OCI-LY7 (cell line): ENCODE measurements around the gene MRPL3. TPM values are rescaled to one million over a fixed set of nuclear protein-coding genes. Genes with fewer than 3 reads are reported as not detected.

Source experiments
- BruUV-seq: library from RNA; stranded (reverse); fragments of 400-500 nt; replicated peaks from 2 replicates; lab custom pipeline; 2021; lab: Mats Ljungman, UMichigan
- CTCF ChIA-PET: fragments of 300-600 bp; sonication (Branson Sonifier 250); formaldehyde crosslinking; loops from one replicate; lab custom pipeline; 2022; ENCODE audit warnings: antibody characterized with exemption; ENCODE audit not compliant: unreplicated experiment; lab: Charles Lee
- POLR2A ChIA-PET: fragments of 300-600 bp; sonication (Branson Sonifier 250); formaldehyde crosslinking; loops from one replicate; lab custom pipeline; 2022; ENCODE audit warnings: antibody characterized with exemption; lab: Charles Lee
- DNase-seq: peaks from one replicate; pipeline ENCODE4 v3.0.0-alpha.2; 2015; ENCODE audit warnings: low spot score
- H2AFZ ChIP-seq: fragments of 200-600 bp; sonication (generic), shearing (Covaris generic); 2 replicates; pipeline ENCODE4 v1.6.1; 2014; ENCODE audit warnings: mild to moderate bottlenecking, antibody characterized with exemption, low read length, moderate library complexity
- H3K27ac ChIP-seq: fragments of 200-600 bp; sonication (generic); 2 replicates; pipeline ENCODE4 v1.5.1; 2014; ENCODE audit warnings: mixed run types, low read depth, mild to moderate bottlenecking, moderate library complexity, low read length, inconsistent platforms; ENCODE audit not compliant: poor library complexity, severe bottlenecking
- H3K36me3 ChIP-seq: fragments of 200-600 bp; sonication (generic); 2 replicates; pipeline ENCODE4 v1.6.1; 2014; ENCODE audit warnings: mild to moderate bottlenecking, antibody characterized with exemption, low read length, moderate library complexity, mixed read lengths; ENCODE audit not compliant: insufficient read depth
- H3K4me1 ChIP-seq: fragments of 200-600 bp; sonication (generic); 2 replicates; pipeline ENCODE4 v1.5.1; 2014; ENCODE audit warnings: mild to moderate bottlenecking, low read length; ENCODE audit not compliant: insufficient read depth, poor library complexity, severe bottlenecking
- H3K4me2 ChIP-seq: fragments of 200-600 bp; sonication (generic); 2 replicates; pipeline ENCODE4 v1.6.1; 2014; ENCODE audit warnings: mild to moderate bottlenecking, low read length
- H3K4me3 ChIP-seq: fragments of 200-600 bp; sonication (generic); 2 replicates; pipeline ENCODE4 v1.5.1; 2014; ENCODE audit warnings: mild to moderate bottlenecking, low read depth, low read length; ENCODE audit not compliant: poor library complexity, severe bottlenecking
- H3K79me2 ChIP-seq: fragments of 200-600 bp; sonication (generic); 2 replicates; pipeline ENCODE4 v1.6.1; 2016; ENCODE audit warnings: low read depth, mild to moderate bottlenecking, low read length, moderate library complexity, mixed read lengths; ENCODE audit not compliant: insufficient read depth
- H3K9me2 ChIP-seq: fragments of 200-600 bp; sonication (generic); 2 replicates; pipeline ENCODE4 v1.6.1; 2016; ENCODE audit warnings: mild to moderate bottlenecking, low read length, mixed read lengths; ENCODE audit not compliant: insufficient read depth
- H3K9me3 ChIP-seq: fragments of 200-600 bp; sonication (generic); 2 replicates; pipeline ENCODE4 v1.6.1; 2014; ENCODE audit warnings: mild to moderate bottlenecking, mixed run types, low read length, mixed read lengths
- H4K20me1 ChIP-seq: fragments of 200-600 bp; sonication (generic); 2 replicates; pipeline ENCODE4 v1.6.1; 2014; ENCODE audit warnings: mild to moderate bottlenecking, antibody characterized with exemption, low read length, moderate library complexity, mixed read lengths; ENCODE audit not compliant: insufficient read depth
- CTCF ChIP-seq: fragments of 200-600 bp; sonication (generic); conservative IDR thresholded peaks from 2 replicates; pipeline ENCODE4 v1.5.1; 2014; ENCODE audit warnings: mild to moderate bottlenecking, antibody characterized with exemption, low read length, moderate library complexity, mixed read lengths
- EZH2phosphoT487 ChIP-seq: fragments of 200-600 bp; sonication (generic); IDR thresholded peaks from 2 replicates; pipeline ENCODE4 v1.6.1; 2018; ENCODE audit warnings: low read depth, borderline replicate concordance, mild to moderate bottlenecking, mixed run types, antibody characterized with exemption, low read length, moderate library complexity, mixed read lengths
- intact Hi-C: fragments of 100-400 bp; cut with micrococcal nuclease; formaldehyde crosslinking; loops from one replicate; pipeline ENCODE4 v1.10.0; 2022; ENCODE audit not compliant: unreplicated experiment
- total RNA-seq, 2 experiments: library from RNA; depleted of rRNA in 1 of 2; stranded (reverse); fragments of >200 nt in 1 of 2; shearing (Covaris generic) in 1 of 2; gene quantifications; 2 replicates each; pipeline ENCODE4 v1.2.3, GENCODE V29; 2014 to 2022

MRPL3 gene
- total RNA-seq, 2 experiments from 2014 or later, result 121 to 133 TPM

- ChIA-PET POLR2A (interaction anchor here (0.8 to 1.2 kb wide), 2 partner anchors 12 to 973 kb away, joined by 3 read pairs; no protein-coding TSS in a partner anchor), CTCF (no interaction called here)
- BruUV-seq, result no TSS peak
Measured at GRCh38 chr3:131530843-131531242, 28.1 kb upstream of the MRPL3 start.

GRCh38 chr3:131530388-131530787 is 27.6 kb upstream of the MRPL3 start:
- Histone ChIP-seq H3K79me2 (no peaks in the 10 kb centered on the region), H3K4me1 (no peaks in the 10 kb centered on the region), H3K4me2 (no peak overlapping the region), H3K36me3 (no peaks in the 10 kb centered on the region), H3K9me3 (no peaks in the 10 kb centered on the region), H3K4me3 (no peak overlapping the region), H3K9me2 (no peaks in the 10 kb centered on the region), H3K27ac (no peak overlapping the region), H4K20me1 (no peaks in the 10 kb centered on the region), H2AFZ (no peak overlapping the region)
- CTCF ChIA-PET, result interaction anchor here (0.6 kb wide), 1 partner anchor 1386 kb away, joined by 3 read pairs; no protein-coding TSS in a partner anchor
- no TSS peak for BruUV-seq
- TF ChIP-seq EZH2phosphoT487 (no peak), CTCF (no peak)
- POLR2A ChIA-PET, result interaction anchor here (0.8 to 1.2 kb wide), 2 partner anchors 12 to 973 kb away, joined by 3 read pairs; no protein-coding TSS in a partner anchor
- intact Hi-C loops, result no loop called here
- DNase-seq, result no peak

More at GRCh38 chr3:131530843-131531242, 28.1 kb upstream of the MRPL3 start:
- intact Hi-C loops, result no loop called here
- TF ChIP-seq EZH2phosphoT487, result no peak
- TF ChIP-seq CTCF, result no peak
- Histone ChIP-seq H2AFZ (no peak overlapping the region), H3K27ac (no peak overlapping the region), H3K4me3 (no peak overlapping the region), H3K79me2 (no peaks in the 10 kb centered on the region), H3K9me3 (no peaks in the 10 kb centered on the region), H4K20me1 (no peaks in the 10 kb centered on the region), H3K9me2 (no peaks in the 10 kb centered on the region), H3K4me2 (no peak overlapping the region), H3K36me3 (no peaks in the 10 kb centered on the region), H3K4me1 (no peaks in the 10 kb centered on the region)
- DNase-seq, result no peak

- CTCF ChIA-PET, result no interaction called here
- Histone ChIP-seq H4K20me1 (no peaks in the 10 kb centered on the region), H2AFZ (no peak overlapping the region), H3K4me2 (no peak overlapping the region), H3K9me3 (no peaks in the 10 kb centered on the region), H3K36me3 (no peaks in the 10 kb centered on the region), H3K4me1 (no peaks in the 10 kb centered on the region), H3K27ac (no peak overlapping the region), H3K9me2 (no peaks in the 10 kb centered on the region), H3K4me3 (no peak overlapping the region), H3K79me2 (no peaks in the 10 kb centered on the region)
- no TSS peak for BruUV-seq
- POLR2A ChIA-PET, result no interaction called here
- TF ChIP-seq EZH2phosphoT487, result no peak
- TF ChIP-seq CTCF, result no peak
- intact Hi-C loops, result no loop called here
- DNase-seq, result no peak
Measured at GRCh38 chr3:131526801-131527347, 24.1 kb upstream of the MRPL3 start.
